ENCODE results near the gene TP53.

Gene TP53

GRCh38 chr17:7684851-7685532 lies 2.3 kb downstream of the TP53 start:
- TF ChIP-seq CTCF (IDR thresholded peaks at IDR 0.05; ENCODE audit: low read depth, low read length): no peak
- H3K4me3 ChIP-seq (ENCODE audit: low read depth, low read length): peak overlapping the region; percentile 96
- no peaks in the 10 kb centered on the region for H3K4me1 ChIP-seq
- H3K9me3 ChIP-seq: no peaks in the 10 kb centered on the region
- no peaks in the 10 kb centered on the region for H3K27me3 ChIP-seq
- no peak for DNase-seq
- no peaks in the 10 kb centered on the region; the same call in none of the 2 replicates for H3K36me3 ChIP-seq

- no peak for TF ChIP-seq CTCF (IDR thresholded peaks at IDR 0.05; ENCODE audit: low read depth, low read length)
- no peak for DNase-seq
- no peak overlapping the region for H3K4me3 ChIP-seq (ENCODE audit: low read depth, low read length)
Measured at GRCh38 chr17:7677388-7678067, 9.8 kb downstream of the TP53 start.

GRCh38 chr17:7676533-7676932 lies 10.8 kb downstream of the TP53 start:
- H3K36me3 ChIP-seq: peaks cover 19% of the 10 kb centered on the region
- H3K4me3 ChIP-seq (ENCODE audit: low read depth, low read length): no peak overlapping the region
- no peak for DNase-seq
- no peak for TF ChIP-seq CTCF (IDR thresholded peaks at IDR 0.05; ENCODE audit: low read depth, low read length)
- no peaks in the 10 kb centered on the region for H3K4me1 ChIP-seq
- no peaks in the 10 kb centered on the region for H3K9me3 ChIP-seq
- H3K27me3 ChIP-seq: no peaks in the 10 kb centered on the region

More at GRCh38 chr17:7677388-7678067, 9.8 kb downstream of the TP53 start:
- no peaks in the 10 kb centered on the region for H3K27me3 ChIP-seq
- H3K9me3 ChIP-seq: no peaks in the 10 kb centered on the region
- no peaks in the 10 kb centered on the region for H3K4me1 ChIP-seq
- H3K36me3 ChIP-seq: peaks cover 19% of the 10 kb centered on the region

- TF ChIP-seq CTCF (IDR thresholded peaks at IDR 0.05; ENCODE audit: low read depth, low read length): no peak
- DNase-seq: no peak
- Histone ChIP-seq H3K4me1 (no peaks in the 10 kb centered on the region), H3K9me3 (no peaks in the 10 kb centered on the region), H3K27me3 (no peaks in the 10 kb centered on the region), H3K36me3 (peaks cover 24% of the 10 kb centered on the region), H3K4me3 (ENCODE audit: low read depth, low read length) (no peak overlapping the region)
Measured at GRCh38 chr17:7674934-7675333, 12.4 kb downstream of the TP53 start.

- Histone ChIP-seq H3K4me3 (ENCODE audit: low read depth, low read length) (no peak overlapping the region), H3K9me3 (no peaks in the 10 kb centered on the region), H3K36me3 (peaks cover 24% of the 10 kb centered on the region), H3K27me3 (no peaks in the 10 kb centered on the region), H3K4me1 (no peaks in the 10 kb centered on the region)
- DNase-seq: no peak
- peak; percentile 57 for TF ChIP-seq CTCF (IDR thresholded peaks at IDR 0.05; ENCODE audit: low read depth, low read length)
Measured at GRCh38 chr17:7673239-7673638, 14.1 kb downstream of the TP53 start.

GRCh38 chr17:7668482-7668881 lies 18.8 kb downstream of the TP53 start:
- Histone ChIP-seq H3K4me3 (ENCODE audit: low read depth, low read length) (no peak overlapping the region), H3K4me1 (no peaks in the 10 kb centered on the region), H3K36me3 (peaks cover 10% of the 10 kb centered on the region), H3K27me3 (no peaks in the 10 kb centered on the region), H3K9me3 (no peaks in the 10 kb centered on the region)
- no peak for TF ChIP-seq CTCF (IDR thresholded peaks at IDR 0.05; ENCODE audit: low read depth, low read length)
- DNase-seq: no peak
